Heart left ventricle (tissue), 13 donors: Measurements from ENCODE around the gene BCAS1.

Experiments used
- POLR2A ChIP-seq, 2 donors: fragments of 450-650 bp; IDR thresholded peaks; one replicate each; pipeline ENCODE4 v1.6.1; 2017; ENCODE audit warnings: antibody characterized with exemption in 2 of 2, mild to moderate bottlenecking in 2 of 2, moderate library complexity in 2 of 2
- TF ChIP-seq, protein P1 (sequence below), 12 donors: fragments of 200-600 bp; sonication (generic) in 4 of 12; IDR thresholded peaks; one replicate each; pipeline versions ENCODE4 v1.5.0 to v1.8.0; 2018 to 2022; ENCODE audit warnings: antibody characterized with exemption in 12 of 12, mild to moderate bottlenecking in 5 of 12
- donor health status: ischemic (EF 13 %, LVEDD 7.1; RV severe dilation, severe dysfunction).
- donor health status: DM: no; HTN: yes; CAD: no.
- donor health status: DM: no; HTN: no; CAD: no.
- donor health status: ischemic (EF 25% LVEDD 6.9; RV normal size, moderate dysfunction).
- donor health status: ischemic (EF 25% LVEDD 5.7; RV mildly dilated, moderate dysfunction).
- donor health status: ischemic (EF 35%, LVEDD 5.7; RV mildly dilated, moderate dysfunction).
- donor health status: nonischemic (EF 11% LVEDD 7.7; RV severe dilation, severe dysfunction).
- donor health status: DM: yes; HTN: yes; CAD: no.
- donor health status: PGD.
- donor health status: ischemic (EF 29% LVEDD 5.4; RV normal size, mild dysfunction).
- donor health status: nonischemic (EF 23%, LVEDD 6.1; RV moderate dilation, normal function).

DNA sequence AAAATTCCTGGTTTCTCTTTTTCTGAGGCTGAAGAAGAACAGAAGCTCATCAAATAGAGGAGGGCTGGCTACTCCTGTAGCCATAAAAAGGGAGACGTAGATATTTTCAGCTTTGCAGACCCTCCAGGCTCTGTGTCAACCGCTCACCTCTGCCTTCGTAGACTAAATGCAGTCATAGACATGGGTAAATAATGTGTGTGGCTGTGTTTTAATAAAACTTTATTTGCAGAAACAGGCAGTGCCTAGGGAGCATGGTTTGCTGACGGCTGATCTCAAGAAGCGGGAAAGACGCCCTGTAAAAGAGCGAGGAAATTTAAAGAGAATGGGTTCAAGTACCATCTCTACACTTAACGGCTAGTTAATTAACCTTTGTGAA, 171.8 kb downstream of the BCAS1 start:
- TF ChIP-seq, protein P1, sequence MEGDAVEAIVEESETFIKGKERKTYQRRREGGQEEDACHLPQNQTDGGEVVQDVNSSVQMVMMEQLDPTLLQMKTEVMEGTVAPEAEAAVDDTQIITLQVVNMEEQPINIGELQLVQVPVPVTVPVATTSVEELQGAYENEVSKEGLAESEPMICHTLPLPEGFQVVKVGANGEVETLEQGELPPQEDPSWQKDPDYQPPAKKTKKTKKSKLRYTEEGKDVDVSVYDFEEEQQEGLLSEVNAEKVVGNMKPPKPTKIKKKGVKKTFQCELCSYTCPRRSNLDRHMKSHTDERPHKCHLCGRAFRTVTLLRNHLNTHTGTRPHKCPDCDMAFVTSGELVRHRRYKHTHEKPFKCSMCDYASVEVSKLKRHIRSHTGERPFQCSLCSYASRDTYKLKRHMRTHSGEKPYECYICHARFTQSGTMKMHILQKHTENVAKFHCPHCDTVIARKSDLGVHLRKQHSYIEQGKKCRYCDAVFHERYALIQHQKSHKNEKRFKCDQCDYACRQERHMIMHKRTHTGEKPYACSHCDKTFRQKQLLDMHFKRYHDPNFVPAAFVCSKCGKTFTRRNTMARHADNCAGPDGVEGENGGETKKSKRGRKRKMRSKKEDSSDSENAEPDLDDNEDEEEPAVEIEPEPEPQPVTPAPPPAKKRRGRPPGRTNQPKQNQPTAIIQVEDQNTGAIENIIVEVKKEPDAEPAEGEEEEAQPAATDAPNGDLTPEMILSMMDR (IDR thresholded peaks at IDR 0.05), result no peak
- TF ChIP-seq POLR2A (IDR thresholded peaks at IDR 0.05), result no peak
